Hematopoietic multipotent progenitor cell treated with erythropoietin and hydrocortisone succinate and interleukin-3 and kit ligand, for 15 days (in vitro differentiated cells): Measurements from ENCODE around the gene CDK9.

Experiments
- DNase-seq: peaks from one replicate; pipeline ENCODE4 v3.0.0-alpha.2; 2015; ENCODE audit warnings: low spot score

Gene CDK9

GRCh38 chr9:127761491-127761956 lies 24.3 kb upstream of the CDK9 start:
- DNase-seq = no peak

GRCh38 chr9:127762111-127762676 lies 23.6 kb upstream of the CDK9 start:
- DNase-seq = no peak

GRCh38 chr9:127763918-127764384 lies 21.9 kb upstream of the CDK9 start:
- DNase-seq = peak; percentile 40

GRCh38 chr9:127765418-127765817 lies 20.4 kb upstream of the CDK9 start:
- DNase-seq = no peak

GRCh38 chr9:127767410-127767809 lies 18.4 kb upstream of the CDK9 start:
- DNase-seq = no peak

GRCh38 chr9:127767909-127768331 lies 17.9 kb upstream of the CDK9 start:
- no peak for DNase-seq

- no peak for DNase-seq
These were observed 17.1 kb upstream of the CDK9 start for GRCh38 chr9:127768698-127769097.

GRCh38 chr9:127769101-127769500 lies 16.7 kb upstream of the CDK9 start:
- no peak for DNase-seq

GRCh38 chr9:127769929-127770582 lies 15.8 kb upstream of the CDK9 start:
- DNase-seq = no peak

GRCh38 chr9:127770583-127770904 lies 15.3 kb upstream of the CDK9 start:
- DNase-seq = no peak

GRCh38 chr9:127770905-127771569 lies 14.8 kb upstream of the CDK9 start:
- peak; percentile 89 for DNase-seq

GRCh38 chr9:127771570-127772189 lies 14.2 kb upstream of the CDK9 start:
- no peak for DNase-seq

- DNase-seq = no peak
These were observed 13.2 kb upstream of the CDK9 start for GRCh38 chr9:127772603-127773002.

- no peak for DNase-seq
These were observed 12.6 kb upstream of the CDK9 start for GRCh38 chr9:127773272-127773671.

- no peak for DNase-seq
These were observed 11.9 kb upstream of the CDK9 start for GRCh38 chr9:127773981-127774380.

GRCh38 chr9:127776195-127776923 lies 9.5 kb upstream of the CDK9 start:
- DNase-seq = no peak

- no peak for DNase-seq
These were observed 8.9 kb upstream of the CDK9 start for GRCh38 chr9:127776924-127777289.

GRCh38 chr9:127777368-127777980 lies 8.4 kb upstream of the CDK9 start:
- DNase-seq = no peak

- no peak for DNase-seq
These were observed 7.3 kb upstream of the CDK9 start, which contains the start of gene SH2D3C for GRCh38 chr9:127778280-127779135. Gene SH2D3C, minus strand, starts transcription at chr9:127778666. Its CDS starts 39 bp downstream, at chr9:127778627.

GRCh38 chr9:127779136-127779981 lies 6.5 kb upstream of the CDK9 start:
- no peak for DNase-seq
